GM23248 (cell line): ENCODE measurements around the gene SCNN1A. TPM values are rescaled to one million over a fixed set of nuclear protein-coding genes. Genes with fewer than 3 reads are reported as not detected.

Experiments used
- DNase-seq: peaks from one replicate; pipeline ENCODE4 v3.0.0-alpha.2; 2015
- H2AFZ ChIP-seq: fragments of 200-600 bp; sonication (generic); 2 replicates; pipeline ENCODE4 v1.6.1; 2016; ENCODE audit warnings: antibody characterized with exemption
- H3F3A ChIP-seq: fragments of 200-600 bp; sonication (generic); 2 replicates; pipeline ENCODE4 v1.6.1; 2016; ENCODE audit warnings: mild to moderate bottlenecking, antibody characterized with exemption, mixed run types; ENCODE audit not compliant: insufficient read depth
- H3K27ac ChIP-seq: fragments of 200-600 bp; sonication (generic); 2 replicates; pipeline ENCODE4 v1.5.1; 2016; ENCODE audit warnings: mild to moderate bottlenecking
- H3K27me3 ChIP-seq: fragments of 200-600 bp; sonication (generic); replicated peaks from 2 replicates; pipeline ENCODE4 v1.6.1; 2016; ENCODE audit warnings: mild to moderate bottlenecking; ENCODE audit not compliant: insufficient read depth
- H3K36me3 ChIP-seq: fragments of 200-600 bp; sonication (generic); 2 replicates; pipeline ENCODE4 v1.6.1; 2016; ENCODE audit warnings: low read depth, mild to moderate bottlenecking
- H3K4me1 ChIP-seq: fragments of 200-600 bp; sonication (generic); 2 replicates; pipeline ENCODE4 v1.6.1; 2016; ENCODE audit warnings: mild to moderate bottlenecking; ENCODE audit not compliant: insufficient read depth
- H3K4me2 ChIP-seq: fragments of 200-600 bp; sonication (generic); one replicate; pipeline ENCODE4 v1.6.1; 2016; ENCODE audit warnings: mild to moderate bottlenecking; ENCODE audit not compliant: unreplicated experiment
- H3K4me3 ChIP-seq: fragments of 200-600 bp; sonication (generic); 2 replicates; pipeline ENCODE4 v1.5.1; 2016; ENCODE audit warnings: mild to moderate bottlenecking
- H3K79me2 ChIP-seq: fragments of 200-600 bp; sonication (generic); 2 replicates; pipeline ENCODE4 v1.6.1; 2016; ENCODE audit warnings: mild to moderate bottlenecking; ENCODE audit not compliant: insufficient read depth
- H3K9ac ChIP-seq: fragments of 200-600 bp; sonication (generic); 2 replicates; pipeline ENCODE4 v1.6.1; 2016; ENCODE audit warnings: mild to moderate bottlenecking
- H3K9me2 ChIP-seq: fragments of 200-600 bp; sonication (generic); 2 replicates; pipeline ENCODE4 v1.6.1; 2016; ENCODE audit warnings: mixed run types, mild to moderate bottlenecking, moderate library complexity; ENCODE audit not compliant: insufficient read depth
- H3K9me3 ChIP-seq: fragments of 200-600 bp; sonication (generic); one replicate; pipeline ENCODE4 v1.6.1; 2017; ENCODE audit warnings: low read depth
- H4K20me1 ChIP-seq: fragments of 200-600 bp; sonication (generic); 2 replicates; pipeline ENCODE4 v1.6.0; 2016; ENCODE audit not compliant: insufficient read depth
- EZH2 ChIP-seq: fragments of 200-600 bp; sonication (generic); IDR thresholded peaks from 2 replicates; pipeline ENCODE4 v1.6.1; 2018; ENCODE audit warnings: antibody characterized with exemption, mild to moderate bottlenecking; ENCODE audit not compliant: insufficient read depth, poor library complexity, severe bottlenecking
- EZH2phosphoT487 ChIP-seq: fragments of 200-600 bp; sonication (generic); IDR thresholded peaks from 2 replicates; pipeline ENCODE4 v1.6.1; 2018; ENCODE audit warnings: antibody characterized with exemption, moderate library complexity, mild to moderate bottlenecking, low read depth; ENCODE audit not compliant: insufficient read depth
- WGBS, 2 experiments: methylation state at CpG; one replicate each; pipeline ENCODE4 v1.1.6; 2015 to 2017; ENCODE audit warnings: low lambda C conversion rate in 2 of 2, low coverage in 1 of 2; ENCODE audit errors: missing lambda C conversion rate in 2 of 2; 5-methylcytosine and 5-hydroxymethylcytosine counted together
- in situ Hi-C: fragments of 300-500 bp; cut with MboI; formaldehyde crosslinking; loops from 2 replicates; pipeline ENCODE4 v1.15.0; 2020
- polyA plus RNA-seq: library from polyadenylated mRNA; unstranded; fragments of >200 nt; fragmentation: Nextera tagmentation; extraction: Ambion mirVana; gene quantifications from 2 replicates; pipeline ENCODE4 v1.2.1, GENCODE V29; 2016
- total RNA-seq: library from RNA; depleted of rRNA; stranded (reverse); fragments of >200 nt; shearing (Covaris generic); gene quantifications from 2 replicates; pipeline ENCODE4 v1.2.3, GENCODE V29; 2014

SCNN1A gene
- total and polyA plus RNA-seq, 2 experiments from 2014 or later = 0.59 to 0.76 TPM

DNA sequence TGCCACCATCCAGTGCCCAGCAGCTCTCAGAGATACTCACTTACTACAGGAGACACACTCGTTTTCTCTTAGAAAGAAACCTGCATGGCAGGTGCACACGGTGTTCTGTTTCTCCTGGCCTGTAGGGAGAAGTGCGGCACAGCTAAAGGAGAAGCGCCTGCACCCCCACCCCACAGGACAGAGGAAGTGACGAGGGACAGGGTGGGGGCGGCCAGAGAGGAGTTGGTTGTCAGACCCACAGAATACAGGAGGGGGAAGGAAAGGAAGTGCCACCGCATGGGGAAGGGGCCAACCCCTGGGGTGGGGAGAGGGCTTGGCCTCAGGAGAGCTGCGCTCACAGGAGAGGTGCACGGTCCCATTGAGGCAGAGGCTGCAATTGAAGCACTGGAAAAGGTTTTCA lies 42.3 kb downstream of the SCNN1A start:
- peak overlapping the region; percentile 100 for H3K27ac ChIP-seq
- no peak for DNase-seq
- peaks cover 50% of the 10 kb centered on the region for H3K36me3 ChIP-seq
- TF ChIP-seq EZH2 (no peak), EZH2phosphoT487 (no peak)
- peak overlapping the region; percentile 99 for H3K9ac ChIP-seq
- 82 to 85% methylated on average over 8 to 9 of the region's 9 CpGs for WGBS, 2 experiments
- peak overlapping the region; percentile 99 for H3K4me2 ChIP-seq
- H3F3A ChIP-seq = peaks cover 76% of the 10 kb centered on the region
- peaks cover 60% of the 10 kb centered on the region for H3K4me1 ChIP-seq
- H3K27me3 ChIP-seq = no peaks in the 10 kb centered on the region
- 0 out of 2 replicates have a peak, but pooled peaks cover 3% of the 10 kb centered on the region for H4K20me1 ChIP-seq
- H3K79me2 ChIP-seq = peaks cover 80% of the 10 kb centered on the region
- in situ Hi-C loops = no loop called here
- H2AFZ ChIP-seq = no peak overlapping the region
- H3K4me3 ChIP-seq = no peak overlapping the region
- H3K9me3 ChIP-seq = no peaks in the 10 kb centered on the region
- no peaks in the 10 kb centered on the region for H3K9me2 ChIP-seq

DNA sequence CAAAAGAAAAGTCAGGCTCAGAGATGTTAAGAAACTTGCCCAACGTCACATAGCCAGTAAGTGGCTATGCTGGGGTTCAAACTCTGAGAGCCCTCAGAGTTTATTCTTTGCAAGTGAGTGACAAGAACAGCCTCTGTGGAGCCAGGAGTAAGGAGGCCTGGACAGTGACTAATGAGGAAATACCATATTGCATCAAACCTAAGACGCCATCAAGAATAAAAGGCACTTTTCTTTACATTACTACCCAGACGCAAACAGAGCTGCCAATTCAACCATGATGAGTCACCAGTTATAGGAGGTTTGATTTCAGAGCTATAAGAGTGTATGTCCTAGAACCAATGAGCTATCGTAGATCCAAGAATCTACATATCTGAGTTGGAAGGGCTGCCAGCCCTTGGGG lies 42.9 kb downstream of the SCNN1A start:
- H3K4me1 ChIP-seq = peaks cover 54% of the 10 kb centered on the region
- H2AFZ ChIP-seq = no peak overlapping the region
- H3K9me3 ChIP-seq = no peaks in the 10 kb centered on the region
- H3K9ac ChIP-seq = peak overlapping the region; percentile 99
- no peak overlapping the region for H3K4me2 ChIP-seq
- peak overlapping the region; percentile 100 for H3K27ac ChIP-seq
- in situ Hi-C loops = no loop called here
- no peaks in the 10 kb centered on the region for H3K27me3 ChIP-seq
- no peak for TF ChIP-seq EZH2phosphoT487
- TF ChIP-seq EZH2 = no peak
- H3K4me3 ChIP-seq = no peak overlapping the region
- 16 to 21% methylated on average over 4 of the region's 4 CpGs for WGBS, 2 experiments
- DNase-seq = peak; percentile 81
- peaks cover 71% of the 10 kb centered on the region for H3F3A ChIP-seq
- no peaks in the 10 kb centered on the region for H3K9me2 ChIP-seq
- H3K36me3 ChIP-seq = peaks cover 51% of the 10 kb centered on the region
- H3K79me2 ChIP-seq = peaks cover 79% of the 10 kb centered on the region
- 0 out of 2 replicates have a peak, but pooled peaks cover 3% of the 10 kb centered on the region for H4K20me1 ChIP-seq

DNA sequence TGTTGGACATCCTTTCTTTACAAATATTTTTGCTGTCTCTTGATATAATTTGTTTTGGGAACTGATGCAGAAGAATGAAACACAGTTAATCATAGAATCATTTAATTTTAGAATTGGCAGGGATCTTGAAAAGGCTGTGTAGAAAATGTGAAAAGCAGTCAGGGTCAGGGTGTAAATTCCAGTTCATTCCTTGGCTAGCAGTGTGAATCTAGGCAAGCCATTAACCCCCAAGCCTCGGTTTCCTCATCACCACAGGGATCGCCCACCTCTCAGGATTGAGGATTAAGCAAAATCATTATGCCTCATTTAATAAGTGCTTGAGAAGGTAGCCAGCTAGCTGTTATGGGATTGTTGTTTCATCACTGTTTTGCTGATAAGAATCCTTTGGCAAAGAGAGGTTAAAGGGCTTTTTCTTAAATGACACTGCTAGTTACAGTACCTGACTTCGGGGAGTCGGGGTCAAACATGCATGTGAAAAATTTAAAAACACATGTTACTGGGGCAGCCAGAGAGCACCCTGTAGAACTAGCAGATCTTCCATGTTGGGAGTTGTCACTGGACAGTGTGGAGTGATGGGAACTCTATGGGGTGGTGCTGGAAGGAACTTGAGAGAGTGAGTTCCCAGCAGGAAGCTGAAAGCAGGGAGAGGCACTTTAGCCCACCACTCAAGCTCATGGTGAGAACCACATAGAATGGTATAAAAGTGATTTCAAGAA lies 44.2 kb downstream of the SCNN1A start:
- no peak for TF ChIP-seq EZH2phosphoT487
- TF ChIP-seq EZH2 = no peak
- DNase-seq = no peak
- no peaks in the 10 kb centered on the region for H3K9me3 ChIP-seq
- peaks cover 71% of the 10 kb centered on the region for H3K79me2 ChIP-seq
- no peak overlapping the region for H3K4me2 ChIP-seq
- H3K9me2 ChIP-seq = no peaks in the 10 kb centered on the region
- H3K4me3 ChIP-seq = no peak overlapping the region
- no peak overlapping the region for H2AFZ ChIP-seq
- peak overlapping the region; percentile 45 for H3K27ac ChIP-seq
- WGBS, 2 experiments = 66 to 68% methylated on average over 4 of the region's 4 CpGs
- H3K9ac ChIP-seq = no peak overlapping the region
- no peaks in the 10 kb centered on the region for H3K27me3 ChIP-seq
- H3F3A ChIP-seq = peaks cover 73% of the 10 kb centered on the region
- H4K20me1 ChIP-seq = 0 out of 2 replicates have a peak, but pooled peaks cover 3% of the 10 kb centered on the region
- in situ Hi-C loops = no loop called here
- peaks cover 60% of the 10 kb centered on the region for H3K36me3 ChIP-seq
- H3K4me1 ChIP-seq = peaks cover 45% of the 10 kb centered on the region

DNA sequence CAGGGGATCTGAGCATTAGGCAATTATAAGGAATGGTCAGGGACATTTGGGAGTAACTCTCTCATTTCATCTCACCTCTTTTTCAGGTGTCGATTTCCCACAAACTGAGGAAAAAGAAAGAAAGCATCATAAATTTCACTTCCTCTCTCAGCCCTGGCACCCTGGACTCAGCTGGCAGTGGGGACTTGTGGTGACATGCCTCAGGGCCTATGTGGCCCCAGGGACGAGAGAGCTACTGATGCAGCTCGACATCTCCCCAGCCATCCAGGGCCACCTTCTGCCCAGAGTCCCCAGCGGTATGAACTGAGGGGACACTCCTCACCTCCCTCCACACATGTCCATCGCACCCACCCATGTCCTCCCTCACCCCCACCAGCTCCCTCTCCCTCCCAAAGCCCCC lies 45.2 kb downstream of the SCNN1A start:
- Histone ChIP-seq H3K4me1 (peaks cover 46% of the 10 kb centered on the region), H3K79me2 (peaks cover 68% of the 10 kb centered on the region), H3K27me3 (no peaks in the 10 kb centered on the region), H3K4me3 (no peak overlapping the region), H3K27ac (no peak overlapping the region), H3K9ac (no peak overlapping the region), H3F3A (peaks cover 72% of the 10 kb centered on the region), H3K36me3 (peaks cover 60% of the 10 kb centered on the region), H4K20me1 (0 out of 2 replicates have a peak, but pooled peaks cover 3% of the 10 kb centered on the region), H3K4me2 (no peak overlapping the region), H3K9me2 (no peaks in the 10 kb centered on the region), H2AFZ (no peak overlapping the region), H3K9me3 (no peaks in the 10 kb centered on the region)
- no peak for DNase-seq
- 96 to 100% methylated on average over 3 to 5 of the region's 5 CpGs for whole genome bisulfite sequencing, 2 experiments
- TF ChIP-seq EZH2phosphoT487 (no peak), EZH2 (no peak)
- in situ Hi-C loops = no loop called here
